Measurements from ENCODE around the gene SLC38A11.
A peak's percentile ranks its signal among the peaks of the same experiment; 100 is the strongest.

The SLC38A11 gene

GRCh38 chr2:164913011-164913410, 42.3 kb downstream of the SLC38A11 start:
- H3K9me3 ChIP-seq (ENCODE audit: severe bottlenecking): no peaks in the 10 kb centered on the region
- H3K4me3 ChIP-seq (ENCODE audit: low read depth, low read length): no peak overlapping the region
- no peaks in the 10 kb centered on the region for H3K36me3 ChIP-seq
- H3K27me3 ChIP-seq (ENCODE audit: insufficient read depth, low read depth, severe bottlenecking): no peaks in the 10 kb centered on the region
- H3K27ac ChIP-seq: no peak overlapping the region; the same call in 1 of the 2 replicates
- DNase-seq: no peak
- no peak for TF ChIP-seq CTCF (IDR thresholded peaks at IDR 0.05; ENCODE audit: low read depth, low read length)

GRCh38 chr2:164911832-164912231, 43.5 kb downstream of the SLC38A11 start:
- Histone ChIP-seq H3K36me3 (no peaks in the 10 kb centered on the region), H3K9me3 (ENCODE audit: severe bottlenecking) (no peaks in the 10 kb centered on the region), H3K27ac (0 out of 2 replicates have a peak overlapping the region, but pooled peaks have one; percentile 11), H3K4me3 (ENCODE audit: low read depth, low read length) (no peak overlapping the region), H3K27me3 (ENCODE audit: insufficient read depth, low read depth, severe bottlenecking) (no peaks in the 10 kb centered on the region)
- no peak for TF ChIP-seq CTCF (IDR thresholded peaks at IDR 0.05; ENCODE audit: low read depth, low read length)
- no peak for DNase-seq

DNA sequence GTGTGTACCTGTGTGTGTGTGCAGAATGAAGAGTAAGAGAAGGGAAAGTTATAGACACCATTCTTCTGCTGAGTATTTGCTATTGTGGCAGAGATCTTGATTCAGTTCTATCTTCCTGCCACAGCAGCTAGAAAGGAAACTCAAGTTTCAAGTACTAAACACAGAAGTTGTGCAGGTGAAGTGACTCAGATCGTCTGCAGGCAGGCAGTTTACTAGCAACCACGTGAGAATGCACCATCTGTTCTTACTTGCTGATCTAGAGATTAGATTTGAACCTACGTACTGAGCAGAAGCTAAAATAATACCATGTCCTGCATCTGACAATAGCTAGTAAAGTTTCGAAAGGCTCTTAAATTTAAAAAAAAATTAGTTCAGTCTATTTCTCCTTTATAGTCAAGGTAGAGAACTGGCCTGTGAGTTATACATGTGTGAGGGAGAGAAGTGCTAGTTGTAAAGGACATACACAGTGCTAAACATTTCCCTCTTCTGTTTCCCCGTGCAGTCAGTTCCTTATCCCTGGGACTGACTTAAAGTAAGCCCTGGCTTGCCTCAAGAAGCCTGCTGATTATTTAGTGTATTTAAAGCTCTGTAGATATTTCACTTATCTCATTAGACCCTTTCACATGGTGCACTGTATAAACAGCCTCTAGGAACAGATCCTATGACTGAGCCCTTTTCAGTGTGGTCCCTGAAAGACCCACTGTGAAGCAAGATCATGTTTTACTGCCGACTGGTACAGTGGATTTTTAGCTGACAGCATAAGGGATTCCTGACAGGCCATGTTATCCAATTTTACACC, 45.0 kb downstream of the SLC38A11 start:
- TF ChIP-seq CTCF (IDR thresholded peaks at IDR 0.05; ENCODE audit: low read depth, low read length): no peak
- peak overlapping the region; percentile 41 for H3K4me3 ChIP-seq (ENCODE audit: low read depth, low read length)
- DNase-seq: peak; percentile 73
- no peaks in the 10 kb centered on the region for H3K27me3 ChIP-seq (ENCODE audit: insufficient read depth, low read depth, severe bottlenecking)
- H3K27ac ChIP-seq: peak overlapping the region; percentile 80
- no peaks in the 10 kb centered on the region for H3K36me3 ChIP-seq
- no peaks in the 10 kb centered on the region for H3K9me3 ChIP-seq (ENCODE audit: severe bottlenecking)

DNA sequence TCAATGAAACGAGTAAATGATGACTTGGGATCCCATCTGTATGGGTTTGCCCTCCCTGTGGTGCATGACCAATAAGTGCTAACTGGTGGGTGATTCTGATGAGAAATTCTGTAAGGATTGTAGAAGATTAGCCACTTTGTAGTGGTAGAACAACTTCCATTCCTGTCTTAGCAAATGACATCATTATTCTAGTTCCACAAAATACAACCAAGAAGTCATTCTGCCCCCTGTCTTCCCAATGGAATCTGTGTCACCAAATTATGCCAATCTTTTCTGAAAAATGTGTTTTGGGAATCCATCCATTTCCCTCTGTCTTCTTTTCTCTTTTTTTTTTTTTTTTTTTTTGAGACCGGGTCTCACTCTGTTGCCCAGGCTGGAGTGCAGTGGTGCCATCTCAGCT, 48.4 kb downstream of the SLC38A11 start:
- H3K36me3 ChIP-seq: no peaks in the 10 kb centered on the region
- no peak overlapping the region for H3K27ac ChIP-seq
- DNase-seq: no peak
- no peak for TF ChIP-seq CTCF (IDR thresholded peaks at IDR 0.05; ENCODE audit: low read depth, low read length)
- no peaks in the 10 kb centered on the region for H3K9me3 ChIP-seq (ENCODE audit: severe bottlenecking)
- H3K27me3 ChIP-seq (ENCODE audit: insufficient read depth, low read depth, severe bottlenecking): no peaks in the 10 kb centered on the region
- H3K4me3 ChIP-seq (ENCODE audit: low read depth, low read length): no peak overlapping the region

DNA sequence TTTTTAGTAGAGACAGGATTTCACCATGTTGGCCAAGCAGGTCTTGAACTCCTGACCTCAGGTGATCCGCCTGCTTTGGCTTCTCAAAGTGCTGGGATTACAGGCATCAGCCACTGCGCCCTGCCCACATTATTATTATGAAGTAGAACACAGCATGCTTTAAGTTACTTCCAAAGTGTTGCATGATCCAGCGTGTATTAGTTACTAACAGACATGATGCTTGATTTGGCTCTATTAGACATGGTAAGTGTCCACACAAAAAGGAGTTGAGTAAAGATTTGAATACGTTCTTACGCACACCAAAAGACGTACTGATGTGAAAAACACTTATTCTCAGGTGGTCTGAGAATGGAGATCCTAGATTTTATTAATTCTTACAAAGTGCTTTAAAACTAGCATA, 50.0 kb downstream of the SLC38A11 start:
- no peaks in the 10 kb centered on the region for H3K36me3 ChIP-seq
- no peak for TF ChIP-seq CTCF (IDR thresholded peaks at IDR 0.05; ENCODE audit: low read depth, low read length)
- H3K4me3 ChIP-seq (ENCODE audit: low read depth, low read length): no peak overlapping the region
- no peak for DNase-seq
- H3K27ac ChIP-seq: no peak overlapping the region
- H3K27me3 ChIP-seq (ENCODE audit: insufficient read depth, low read depth, severe bottlenecking): no peaks in the 10 kb centered on the region
- H3K9me3 ChIP-seq (ENCODE audit: severe bottlenecking): no peaks in the 10 kb centered on the region

DNA sequence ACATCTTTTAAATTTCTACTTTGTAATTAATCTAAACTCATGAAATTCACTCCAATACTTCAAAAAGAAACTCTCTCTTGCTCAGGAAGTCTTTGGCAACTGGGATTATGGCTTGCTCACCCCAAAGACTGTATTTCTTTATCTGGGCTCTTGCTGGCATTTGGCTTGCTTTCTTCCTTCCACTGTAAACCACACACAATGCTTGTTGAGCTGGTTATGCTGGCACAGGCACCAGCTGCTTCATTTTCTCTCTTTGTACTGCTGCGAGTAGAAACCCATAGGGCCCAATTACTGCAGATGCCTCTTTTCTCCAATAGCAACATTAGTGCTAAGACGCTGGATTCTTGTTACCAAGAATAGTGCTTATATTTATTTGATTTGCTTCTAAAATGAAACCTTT, 51.4 kb downstream of the SLC38A11 start:
- Histone ChIP-seq H3K4me3 (ENCODE audit: low read depth, low read length) (no peak overlapping the region), H3K27ac (no peak overlapping the region), H3K27me3 (ENCODE audit: insufficient read depth, low read depth, severe bottlenecking) (no peaks in the 10 kb centered on the region), H3K36me3 (no peaks in the 10 kb centered on the region), H3K9me3 (ENCODE audit: severe bottlenecking) (no peaks in the 10 kb centered on the region)
- no peak for TF ChIP-seq CTCF (IDR thresholded peaks at IDR 0.05; ENCODE audit: low read depth, low read length)
- DNase-seq: no peak

Data from WERI-Rb-1 (cell line).